GM18505 (cell line): ENCODE measurements around the gene PSMG1.
"Not testable (repeated sequence)": the region's sequence is repeated elsewhere in the genome, so short reads cannot be mapped to it uniquely, and the experiment has no call there.

Experiments used
- ATAC-seq: cut with Tn5 transposase; IDR thresholded peaks from one replicate; pipeline ENCODE4 v1.9.1; 2021; ENCODE audit not compliant: unreplicated experiment
- POLR2A ChIP-seq: IDR thresholded peaks from 4 replicates; pipeline ENCODE4 v1.6.1; 2011; ENCODE audit warnings: borderline replicate concordance; ENCODE audit not compliant: insufficient read depth, insufficient read length; ENCODE audit errors: extremely low read depth

Gene PSMG1

GRCh38 chr21:39183272-39184049 is at the start of gene PSMG1:
Gene PSMG1, minus strand, starts transcription at chr21:39183451. Its CDS starts 66 bp downstream, at chr21:39183385.
- ATAC-seq: peak; percentile 88
- peak; percentile 91 for TF ChIP-seq POLR2A

GRCh38 chr21:39232861-39233291 is 49.6 kb upstream of the PSMG1 start:
- no peak for TF ChIP-seq POLR2A

GRCh38 chr21:39224930-39225329 is 41.7 kb upstream of the PSMG1 start:
- TF ChIP-seq POLR2A: no peak
- no peak for ATAC-seq

More at GRCh38 chr21:39232861-39233291, 49.6 kb upstream of the PSMG1 start:
- ATAC-seq: no peak

- ATAC-seq: no peak
- TF ChIP-seq POLR2A: no peak
Measured at GRCh38 chr21:39221997-39222486, 38.8 kb upstream of the PSMG1 start.

- no peak for ATAC-seq
- TF ChIP-seq POLR2A: no peak
Measured at GRCh38 chr21:39221282-39221996, 38.2 kb upstream of the PSMG1 start.

GRCh38 chr21:39220875-39221274 is 37.6 kb upstream of the PSMG1 start:
- not testable (repeated sequence) for ATAC-seq

GRCh38 chr21:39220150-39220549 is 36.9 kb upstream of the PSMG1 start:
- no peak for TF ChIP-seq POLR2A
- ATAC-seq: no peak

- TF ChIP-seq POLR2A: no peak
- no peak for ATAC-seq
Measured at GRCh38 chr21:39218082-39218409, 34.8 kb upstream of the PSMG1 start.

GRCh38 chr21:39217356-39218081 is 34.3 kb upstream of the PSMG1 start:
- no peak for ATAC-seq

GRCh38 chr21:39216290-39216689 is 33.0 kb upstream of the PSMG1 start:
- ATAC-seq: no peak
- TF ChIP-seq POLR2A: no peak

More at GRCh38 chr21:39217356-39218081, 34.3 kb upstream of the PSMG1 start:
- no peak for TF ChIP-seq POLR2A

- ATAC-seq: no peak
- no peak for TF ChIP-seq POLR2A
Measured at GRCh38 chr21:39215078-39215477, 31.8 kb upstream of the PSMG1 start.

GRCh38 chr21:39209334-39209688 is 26.1 kb upstream of the PSMG1 start:
- TF ChIP-seq POLR2A: no peak
- no peak for ATAC-seq

- TF ChIP-seq POLR2A: no peak
- no peak for ATAC-seq
Measured at GRCh38 chr21:39208624-39209333, 25.5 kb upstream of the PSMG1 start.

- no peak for ATAC-seq
- TF ChIP-seq POLR2A: no peak
Measured at GRCh38 chr21:39204134-39204533, 20.9 kb upstream of the PSMG1 start.

GRCh38 chr21:39198800-39199199 is 15.5 kb upstream of the PSMG1 start:
- TF ChIP-seq POLR2A: no peak
- ATAC-seq: no peak
